Ascending aorta (tissue), 2 donors: ENCODE data around the gene PTCD2. TPM values are rescaled to one million over a fixed set of nuclear protein-coding genes. Genes with fewer than 3 reads are reported as not detected.

Experiments used
- DNase-seq, 2 donors: peaks; one replicate each; pipeline ENCODE4 v3.0.0-alpha.2; 2019; ENCODE audit warnings: low spot score in 2 of 2
- H3K27ac ChIP-seq, 2 donors: fragments of 200-600 bp; sonication (generic); one replicate each; pipeline ENCODE4 v1.5.1; 2016 to 2017; ENCODE audit warnings: mild to moderate bottlenecking in 1 of 2
- H3K27me3 ChIP-seq: fragments of 200-600 bp; sonication (generic); one replicate; pipeline ENCODE4 v1.5.1; 2017
- H3K36me3 ChIP-seq, 2 donors: fragments of 200-600 bp; sonication (generic); one replicate each; pipeline ENCODE4 v1.5.1; 2016
- H3K4me1 ChIP-seq, 2 donors: fragments of 200-600 bp; sonication (generic); one replicate each; pipeline ENCODE4 v1.5.1; 2016 to 2017; ENCODE audit warnings: mild to moderate bottlenecking in 1 of 2
- H3K4me3 ChIP-seq, 2 donors: fragments of 200-600 bp; sonication (generic); one replicate each; pipeline ENCODE4 v1.5.1; 2016 to 2017; ENCODE audit warnings: mild to moderate bottlenecking in 1 of 2
- H3K9me3 ChIP-seq, 2 donors: fragments of 200-600 bp; sonication (generic); one replicate each; pipeline ENCODE4 v1.5.1; 2016
- intact Hi-C: fragments of 100-400 bp; cut with DNase I; formaldehyde crosslinking; loops from one replicate; pipeline ENCODE4 v1.15.1; 2023
- total RNA-seq: library from RNA; depleted of rRNA; stranded (reverse); fragments of >200 nt; gene quantifications from one replicate; pipeline ENCODE4 v1.1.0, GENCODE V29; 2016
- TF ChIP-seq, protein P1 (sequence below), 3 experiments: fragments of 200-600 bp in 2 of 3; fragments of 450-650 bp in 1 of 3; sonication (generic) in 2 of 3; IDR thresholded peaks; one replicate each; pipeline ENCODE4 v1.5.1; 2016 to 2019; ENCODE audit warnings: antibody characterized with exemption in 3 of 3, mild to moderate bottlenecking in 1 of 3, moderate library complexity in 1 of 3

PTCD2 gene
- total RNA-seq, 1 donor from 2014 or later = 0.85 TPM

DNA sequence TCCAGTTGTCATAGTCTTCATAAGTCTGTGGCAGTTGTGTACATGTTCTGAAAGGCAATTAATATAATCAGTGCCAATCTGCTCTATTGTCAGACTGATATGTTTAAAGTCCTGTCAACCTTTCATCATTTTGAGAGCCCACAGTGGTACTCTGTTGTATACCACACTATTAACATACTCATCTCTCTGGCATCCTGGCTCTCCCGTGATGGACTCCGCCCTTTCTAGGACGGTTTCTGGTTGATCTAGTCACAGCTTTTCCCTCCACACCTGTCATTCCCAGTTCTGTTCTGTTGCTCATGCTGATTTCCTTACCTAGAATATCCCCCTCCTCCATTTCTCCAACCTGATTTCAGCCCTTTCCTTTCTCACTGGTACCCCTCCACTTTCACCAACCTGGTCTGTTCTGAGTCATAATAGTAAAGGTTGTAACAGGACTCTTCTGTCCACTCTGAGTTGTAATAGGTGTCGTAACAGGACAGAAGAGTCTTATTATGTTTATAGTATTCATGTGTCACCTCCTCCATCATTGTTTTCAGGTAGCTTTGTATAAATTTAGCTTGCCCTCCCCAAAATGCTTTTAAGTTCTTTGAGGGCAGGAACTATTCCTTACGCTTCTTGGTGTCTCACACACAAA is 4.1 kb downstream of the PTCD2 start:
- Histone ChIP-seq H3K9me3 (no peaks in the 10 kb centered on the region), H3K4me1 (peaks cover 0 to 9% of the 10 kb centered on the region in 2 donors), H3K4me3 (no peak overlapping the region), H3K36me3 (peaks cover 18 to 21% of the 10 kb centered on the region in 2 donors), H3K27ac (no peak overlapping the region), H3K27me3 (no peaks in the 10 kb centered on the region)
- intact Hi-C loops = no loop called here
- TF ChIP-seq, protein P1, sequence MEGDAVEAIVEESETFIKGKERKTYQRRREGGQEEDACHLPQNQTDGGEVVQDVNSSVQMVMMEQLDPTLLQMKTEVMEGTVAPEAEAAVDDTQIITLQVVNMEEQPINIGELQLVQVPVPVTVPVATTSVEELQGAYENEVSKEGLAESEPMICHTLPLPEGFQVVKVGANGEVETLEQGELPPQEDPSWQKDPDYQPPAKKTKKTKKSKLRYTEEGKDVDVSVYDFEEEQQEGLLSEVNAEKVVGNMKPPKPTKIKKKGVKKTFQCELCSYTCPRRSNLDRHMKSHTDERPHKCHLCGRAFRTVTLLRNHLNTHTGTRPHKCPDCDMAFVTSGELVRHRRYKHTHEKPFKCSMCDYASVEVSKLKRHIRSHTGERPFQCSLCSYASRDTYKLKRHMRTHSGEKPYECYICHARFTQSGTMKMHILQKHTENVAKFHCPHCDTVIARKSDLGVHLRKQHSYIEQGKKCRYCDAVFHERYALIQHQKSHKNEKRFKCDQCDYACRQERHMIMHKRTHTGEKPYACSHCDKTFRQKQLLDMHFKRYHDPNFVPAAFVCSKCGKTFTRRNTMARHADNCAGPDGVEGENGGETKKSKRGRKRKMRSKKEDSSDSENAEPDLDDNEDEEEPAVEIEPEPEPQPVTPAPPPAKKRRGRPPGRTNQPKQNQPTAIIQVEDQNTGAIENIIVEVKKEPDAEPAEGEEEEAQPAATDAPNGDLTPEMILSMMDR (IDR thresholded peaks at IDR 0.05) = no peak
- no peak for DNase-seq

DNA sequence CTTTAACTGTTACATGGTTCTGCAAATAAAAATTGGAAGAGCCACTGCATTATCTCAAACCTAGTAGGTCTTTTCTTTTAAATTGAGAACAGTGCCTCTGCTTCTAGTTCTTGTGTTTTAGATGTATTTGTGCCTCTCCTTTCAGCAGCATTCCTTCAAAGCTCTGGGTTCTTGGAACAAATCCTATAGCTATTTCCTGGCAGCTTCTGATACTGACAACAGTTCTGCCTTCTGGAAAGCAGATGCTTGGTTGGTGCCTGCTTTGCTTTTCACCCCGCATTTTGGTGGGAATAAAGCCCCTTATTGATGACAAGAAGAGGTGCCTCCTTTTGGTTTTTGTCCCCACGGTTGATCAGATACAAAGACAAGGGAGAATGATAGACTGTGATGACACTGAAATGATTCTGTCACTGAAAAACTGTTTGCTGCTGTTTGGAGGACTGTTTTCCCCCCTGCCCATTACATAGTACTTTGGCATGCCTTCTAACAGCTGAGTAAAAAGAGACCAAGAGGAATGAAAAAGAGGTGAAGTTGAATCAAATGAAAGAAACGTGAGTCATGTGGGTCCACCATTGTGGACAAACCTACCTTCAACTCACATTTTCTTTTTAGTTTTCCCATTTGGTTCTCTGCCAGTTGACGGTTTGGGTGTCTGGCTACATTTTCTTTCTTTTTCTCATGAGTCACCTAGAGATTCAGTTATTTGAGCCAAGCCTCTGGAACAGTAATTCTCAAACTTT is 5.6 kb downstream of the PTCD2 start:
- DNase-seq = no peak
- Histone ChIP-seq H3K27me3 (no peaks in the 10 kb centered on the region), H3K27ac (no peak overlapping the region), H3K9me3 (no peaks in the 10 kb centered on the region), H3K36me3 (peaks cover 21 to 22% of the 10 kb centered on the region in 2 donors), H3K4me1 (peaks cover 0 to 7% of the 10 kb centered on the region in 2 donors), H3K4me3 (no peak overlapping the region)
- intact Hi-C loops = no loop called here
- TF ChIP-seq, protein P1 (IDR thresholded peaks at IDR 0.05) = no peak

DNA sequence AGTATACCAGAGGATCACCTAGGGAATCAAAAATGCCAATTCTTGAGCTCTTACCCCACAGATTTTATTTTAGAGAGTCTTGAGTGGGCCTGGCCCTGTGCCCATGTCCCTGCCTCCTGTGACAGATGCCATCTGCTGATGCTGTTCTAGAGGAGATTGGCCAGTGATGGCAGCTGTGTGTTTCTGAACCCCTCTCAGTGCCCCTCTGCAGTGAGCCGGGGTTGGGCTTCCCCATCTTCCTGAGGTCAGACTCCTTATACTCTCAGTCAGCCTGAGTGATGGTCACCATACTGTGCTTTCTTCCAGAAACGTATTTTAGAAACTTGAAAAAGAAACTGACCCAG is 6.1 kb downstream of the PTCD2 start:
- Histone ChIP-seq H3K4me1 (peaks cover 0 to 1% of the 10 kb centered on the region in 2 donors), H3K9me3 (no peaks in the 10 kb centered on the region), H3K4me3 (no peak overlapping the region), H3K27me3 (no peaks in the 10 kb centered on the region), H3K27ac (no peak overlapping the region), H3K36me3 (peaks cover 21 to 27% of the 10 kb centered on the region in 2 donors)
- no peak for DNase-seq
- intact Hi-C loops = no loop called here
- TF ChIP-seq, protein P1 (IDR thresholded peaks at IDR 0.05) = no peak

GRCh38 chr5:72328172-72328571 is 8.0 kb downstream of the PTCD2 start:
- Histone ChIP-seq H3K36me3 (peaks cover 19 to 33% of the 10 kb centered on the region in 2 donors), H3K4me3 (no peak overlapping the region), H3K27ac (no peak overlapping the region), H3K9me3 (no peaks in the 10 kb centered on the region), H3K4me1 (no peaks in the 10 kb centered on the region), H3K27me3 (no peaks in the 10 kb centered on the region)
- DNase-seq = no peak
- TF ChIP-seq, protein P1 (IDR thresholded peaks at IDR 0.05) = no peak
- intact Hi-C loops = no loop called here

DNA sequence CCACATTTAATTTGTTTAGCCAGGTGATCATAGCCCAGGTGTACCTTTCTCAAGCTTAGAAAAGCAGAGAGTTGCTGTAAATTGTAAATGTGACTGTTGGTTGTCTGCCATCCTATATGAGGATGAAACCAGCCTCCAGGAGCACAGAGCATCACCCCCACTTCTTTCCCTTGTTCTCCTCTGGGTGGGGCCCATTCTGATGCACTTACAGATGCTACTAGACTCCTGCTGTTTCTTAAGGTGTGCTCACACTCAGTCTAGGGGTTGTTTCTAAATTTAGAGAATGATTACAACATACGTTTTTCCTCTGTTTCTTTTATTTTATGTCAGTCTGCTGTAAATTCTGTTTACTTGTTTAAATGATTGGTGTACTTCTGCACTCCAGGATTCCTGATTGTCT is 10.5 kb downstream of the PTCD2 start:
- Histone ChIP-seq H3K9me3 (no peaks in the 10 kb centered on the region), H3K4me1 (no peaks in the 10 kb centered on the region), H3K27me3 (no peaks in the 10 kb centered on the region), H3K36me3 (peaks cover 8 to 28% of the 10 kb centered on the region in 2 donors), H3K27ac (no peak overlapping the region), H3K4me3 (no peak overlapping the region)
- TF ChIP-seq, protein P1 (IDR thresholded peaks at IDR 0.05) = no peak
- no peak for DNase-seq
- intact Hi-C loops = no loop called here
